Neural cell (in vitro differentiated cells): Measurements from ENCODE around the gene DIAPH2. TPM values are rescaled to one million over a fixed set of nuclear protein-coding genes. Genes with fewer than 3 reads are reported as not detected.

ENCODE experiments used
- H2AFZ ChIP-seq: fragments of 200-600, 300-800 bp; sonication (generic), shearing (Covaris generic); 2 replicates; pipeline ENCODE4 v1.6.0; 2014; ENCODE audit warnings: low read depth, mild to moderate bottlenecking, antibody characterized with exemption, low read length, moderate library complexity
- H3F3A ChIP-seq: fragments of 200-600 bp; shearing (Covaris generic); 2 replicates; pipeline ENCODE4 v1.6.1; 2016; ENCODE audit warnings: mild to moderate bottlenecking, moderate library complexity, mixed read lengths, antibody characterized with exemption, low read length; ENCODE audit not compliant: insufficient read depth, poor library complexity, severe bottlenecking
- H3K27ac ChIP-seq: fragments of 200-600, 300-800 bp; sonication (generic), shearing (Covaris generic); 2 replicates; pipeline ENCODE4 v1.5.1; 2014; ENCODE audit warnings: mild to moderate bottlenecking, low read length, moderate library complexity
- H3K27me3 ChIP-seq: fragments of 300-800, 200-600 bp; sonication (generic), shearing (Covaris generic); 2 replicates; pipeline ENCODE4 v1.6.0; 2014; ENCODE audit warnings: mild to moderate bottlenecking, low read depth, low read length, moderate library complexity; ENCODE audit not compliant: insufficient read depth
- H3K36me3 ChIP-seq: fragments of 300-800, 200-600 bp; sonication (generic), shearing (Covaris generic); 2 replicates; pipeline ENCODE4 v1.5.1; 2014; ENCODE audit warnings: mild to moderate bottlenecking, antibody characterized with exemption, low read length, moderate library complexity; ENCODE audit not compliant: insufficient read depth
- H3K4me2 ChIP-seq: fragments of 300-800, 200-600 bp; sonication (generic), shearing (Covaris generic); 2 replicates; pipeline ENCODE4 v1.6.0; 2014; ENCODE audit warnings: mild to moderate bottlenecking, low read length
- H3K4me3 ChIP-seq: fragments of 300-800, 200-600 bp; sonication (generic), shearing (Covaris generic); 2 replicates; pipeline ENCODE4 v1.5.1; 2014; ENCODE audit warnings: mild to moderate bottlenecking, low read length, moderate library complexity
- H3K79me2 ChIP-seq: fragments of 200-600 bp; shearing (Covaris generic); replicated peaks from 2 replicates; pipeline ENCODE4 v1.6.0; 2014; ENCODE audit warnings: mild to moderate bottlenecking, low read length, moderate library complexity; ENCODE audit not compliant: insufficient read depth
- H3K9ac ChIP-seq: fragments of 300-800, 200-600 bp; sonication (generic), shearing (Covaris generic); 2 replicates; pipeline ENCODE4 v1.6.1; 2016; ENCODE audit warnings: mild to moderate bottlenecking, low read length, mixed read lengths
- H3K9me2 ChIP-seq: fragments of 200-600 bp; shearing (Covaris generic); 2 replicates; pipeline ENCODE4 v1.6.1; 2016; ENCODE audit warnings: mild to moderate bottlenecking, low read length, mixed read lengths; ENCODE audit not compliant: insufficient read depth
- H3K9me3 ChIP-seq: fragments of 200-600, 300-800 bp; sonication (generic), shearing (Covaris generic); 2 replicates; pipeline ENCODE4 v1.6.1; 2016; ENCODE audit warnings: mild to moderate bottlenecking, mixed run types, low read length, moderate library complexity, mixed read lengths
- H4K20me1 ChIP-seq: fragments of 200-600 bp; shearing (Covaris generic); 2 replicates; pipeline ENCODE4 v1.6.1; 2016; ENCODE audit warnings: mild to moderate bottlenecking, mixed run types; ENCODE audit not compliant: insufficient read depth
- CTCF ChIP-seq: fragments of 450-650 bp; IDR thresholded peaks from 2 replicates; pipeline ENCODE4 v1.5.1; 2014; ENCODE audit warnings: antibody characterized with exemption, mild to moderate bottlenecking, moderate library complexity; ENCODE audit not compliant: poor library complexity, severe bottlenecking
- EP300 ChIP-seq: fragments of 450-650 bp; conservative IDR thresholded peaks from 2 replicates; pipeline ENCODE4 v1.6.1; 2014; ENCODE audit warnings: antibody characterized with exemption, mild to moderate bottlenecking, moderate library complexity; ENCODE audit not compliant: poor library complexity, severe bottlenecking
- EZH2 ChIP-seq: fragments of 200-600, 300-800 bp; shearing (Covaris generic), sonication (generic); IDR thresholded peaks from 2 replicates; pipeline ENCODE4 v1.6.1; 2014; ENCODE audit warnings: antibody characterized with exemption, low read length, borderline replicate concordance, mild to moderate bottlenecking; ENCODE audit not compliant: insufficient read depth, poor library complexity, severe bottlenecking
- MXI1 ChIP-seq: fragments of 450-650 bp; conservative IDR thresholded peaks from 2 replicates; pipeline ENCODE4 v1.6.1; 2014; ENCODE audit warnings: antibody characterized with exemption, mild to moderate bottlenecking; ENCODE audit not compliant: poor library complexity, severe bottlenecking
- POLR2AphosphoS5 ChIP-seq: IDR thresholded peaks from 2 replicates; pipeline ENCODE4 v1.6.1; 2012
- RAD21 ChIP-seq: fragments of 450-650 bp; conservative IDR thresholded peaks from 2 replicates; pipeline ENCODE4 v1.6.1; 2014; ENCODE audit warnings: antibody characterized with exemption, mild to moderate bottlenecking, moderate library complexity
- REST ChIP-seq: IDR thresholded peaks from 2 replicates; pipeline ENCODE4 v1.6.1; 2012; ENCODE audit warnings: borderline replicate concordance
- SMC3 ChIP-seq: fragments of 450-650 bp; conservative IDR thresholded peaks from 2 replicates; pipeline ENCODE4 v1.6.1; 2014; ENCODE audit warnings: antibody characterized with exemption, mild to moderate bottlenecking, moderate library complexity; ENCODE audit not compliant: poor library complexity
- TAF1 ChIP-seq: IDR thresholded peaks from 2 replicates; pipeline ENCODE4 v1.6.1; 2012; ENCODE audit warnings: low read depth
- polyA plus RNA-seq: library from polyadenylated mRNA; depleted of rRNA; stranded (reverse); fragments of >200 nt; gene quantifications from 2 replicates; pipeline ENCODE4 v1.2.3, GENCODE V29; 2014

DIAPH2 gene
- polyA plus RNA-seq, 1 donor from 2014 or later: 0.07 TPM

- Histone ChIP-seq H3K79me2 (no peaks in the 10 kb centered on the region), H3K27me3 (no peaks in the 10 kb centered on the region)
These were observed 21.3 kb downstream of the DIAPH2 start for GRCh38 chrX:96705905-96706304.

GRCh38 chrX:96707804-96708203 is 23.2 kb downstream of the DIAPH2 start:
- Histone ChIP-seq H3K4me3 (no peak overlapping the region), H2AFZ (no peak overlapping the region), H3K4me2 (no peak overlapping the region), H3K9ac (no peak overlapping the region), H4K20me1 (no peaks in the 10 kb centered on the region), H3K9me2 (no peaks in the 10 kb centered on the region), H3F3A (no peaks in the 10 kb centered on the region), H3K9me3 (no peaks in the 10 kb centered on the region), H3K36me3 (no peaks in the 10 kb centered on the region), H3K79me2 (no peaks in the 10 kb centered on the region), H3K27ac (no peak overlapping the region), H3K27me3 (no peaks in the 10 kb centered on the region)
- TF ChIP-seq MXI1 (no peak), REST (no peak), CTCF (no peak), EP300 (no peak), TAF1 (no peak), SMC3 (no peak), EZH2 (no peak), RAD21 (no peak), POLR2AphosphoS5 (no peak)

More at GRCh38 chrX:96705905-96706304, 21.3 kb downstream of the DIAPH2 start:
- H3K4me2 ChIP-seq: no peak overlapping the region
- H2AFZ ChIP-seq: no peak overlapping the region
- no peak overlapping the region for H3K4me3 ChIP-seq
- H3K27ac ChIP-seq: no peak overlapping the region
- H3K36me3 ChIP-seq: no peaks in the 10 kb centered on the region
- no peaks in the 10 kb centered on the region for H3K9me2 ChIP-seq
- TF ChIP-seq EP300: no peak
- TF ChIP-seq POLR2AphosphoS5: no peak
- TF ChIP-seq CTCF: no peak
- TF ChIP-seq SMC3: no peak
- TF ChIP-seq MXI1: no peak
- TF ChIP-seq RAD21: no peak
- no peak overlapping the region for H3K9ac ChIP-seq
- H3F3A ChIP-seq: no peaks in the 10 kb centered on the region
- H3K9me3 ChIP-seq: no peaks in the 10 kb centered on the region
- H4K20me1 ChIP-seq: no peaks in the 10 kb centered on the region
